HG02571 (cell line): ENCODE data around the gene GBF1.
A peak's percentile ranks its signal among the peaks of the same experiment; 100 is the strongest.
"Not testable (repeated sequence)": the region's sequence is repeated elsewhere in the genome, so short reads cannot be mapped to it uniquely, and the experiment has no call there.

ENCODE experiments used
- ATAC-seq: cut with Tn5 transposase; IDR thresholded peaks from one replicate; pipeline ENCODE4 v1.9.1; 2021; ENCODE audit warnings: mild to moderate bottlenecking, moderate library complexity; ENCODE audit not compliant: unreplicated experiment

Gene GBF1

DNA sequence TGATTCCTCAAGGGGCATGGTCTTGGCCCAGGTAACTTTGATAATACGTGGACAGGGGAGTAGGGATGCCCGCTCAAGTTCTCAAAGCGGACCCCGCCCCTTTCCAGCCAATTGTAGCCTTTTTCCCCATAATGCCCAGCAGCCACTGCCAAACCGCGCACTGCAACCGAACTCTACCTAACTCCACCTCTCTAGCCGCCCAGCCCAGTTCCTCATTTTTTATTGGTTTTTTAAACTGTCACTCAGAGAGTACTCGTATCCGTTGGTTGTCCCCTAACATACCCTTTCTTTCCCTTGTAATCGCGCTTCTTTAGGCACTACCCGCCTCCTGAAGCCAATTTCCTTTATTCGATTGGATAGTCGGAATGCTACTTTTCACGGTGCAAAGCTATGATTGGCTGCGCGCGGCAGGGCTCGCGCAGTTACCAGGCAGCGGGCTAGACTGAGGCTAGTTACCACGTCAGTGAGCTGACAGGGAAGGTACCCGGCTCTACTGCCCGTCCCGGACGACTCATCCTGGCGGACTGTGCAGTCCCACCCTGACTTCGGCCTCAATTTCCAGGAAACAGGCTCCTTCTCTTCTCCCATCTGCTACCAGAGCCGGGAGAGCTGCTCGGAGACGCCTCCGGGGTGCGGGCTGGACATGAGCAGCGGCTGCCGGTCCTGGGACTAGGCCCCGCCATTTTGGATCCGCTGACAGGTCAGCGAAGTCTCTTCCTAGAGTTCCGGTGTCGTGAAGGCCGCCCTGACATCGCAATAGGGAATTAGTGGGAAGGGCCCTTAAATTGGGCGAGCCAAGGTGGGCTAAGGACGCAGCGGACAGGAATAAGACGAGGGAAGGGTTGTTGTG is at the start of gene GBF1:
GBF1 (plus strand) TSS at position 451 of the 850 bp plus-strand sequence. CDS start 13,407 bp downstream, outside the sequence.
- ATAC-seq: peak; percentile 89

DNA sequence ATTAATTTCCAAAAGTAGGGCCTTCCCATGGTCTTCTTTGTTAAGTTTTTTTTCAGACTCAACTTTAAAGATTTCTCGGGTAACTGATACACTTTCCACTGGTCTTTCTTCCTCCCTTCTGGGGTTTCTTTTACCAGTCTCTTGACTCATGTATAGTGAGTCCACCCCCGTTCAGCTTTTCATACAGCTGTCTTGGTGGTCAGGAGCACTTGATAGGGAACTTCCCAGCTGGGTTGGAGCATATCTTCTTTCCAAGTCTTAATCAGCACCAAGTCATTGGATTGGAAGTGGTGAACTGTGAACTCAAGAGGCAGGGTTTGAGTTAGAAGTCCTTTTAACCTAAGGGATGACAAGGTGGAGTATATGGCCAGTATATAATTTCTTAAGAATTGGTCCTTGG is 48.4 kb upstream of the GBF1 start:
- ATAC-seq: no peak

DNA sequence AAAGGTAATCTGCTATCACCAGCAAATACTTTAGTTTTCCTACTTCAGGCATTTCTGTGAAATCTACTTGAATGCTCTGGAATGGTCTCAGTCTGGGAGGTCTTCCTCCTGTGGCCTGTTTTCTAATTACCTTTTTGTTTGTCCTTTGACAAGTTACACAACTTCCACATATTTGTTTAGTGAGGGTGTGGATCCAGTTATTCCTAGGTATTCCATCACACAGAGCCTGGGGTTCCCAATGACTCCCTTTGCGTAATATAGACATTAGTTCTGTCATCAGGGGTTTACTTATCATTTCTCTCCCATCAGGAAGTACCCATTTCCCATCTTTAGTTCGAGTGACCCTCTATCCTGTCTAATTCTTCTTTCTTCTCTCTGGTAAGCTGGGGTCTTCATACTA is 47.3 kb upstream of the GBF1 start:
- ATAC-seq: no peak

- ATAC-seq: no peak
Observed at GRCh38 chr10:102200751-102201640, 44.3 kb upstream of the GBF1 start.

- no peak for ATAC-seq
Observed at GRCh38 chr10:102202386-102202785, 42.9 kb upstream of the GBF1 start.

GRCh38 chr10:102208311-102209035 is 36.9 kb upstream of the GBF1 start:
- ATAC-seq: no peak

DNA sequence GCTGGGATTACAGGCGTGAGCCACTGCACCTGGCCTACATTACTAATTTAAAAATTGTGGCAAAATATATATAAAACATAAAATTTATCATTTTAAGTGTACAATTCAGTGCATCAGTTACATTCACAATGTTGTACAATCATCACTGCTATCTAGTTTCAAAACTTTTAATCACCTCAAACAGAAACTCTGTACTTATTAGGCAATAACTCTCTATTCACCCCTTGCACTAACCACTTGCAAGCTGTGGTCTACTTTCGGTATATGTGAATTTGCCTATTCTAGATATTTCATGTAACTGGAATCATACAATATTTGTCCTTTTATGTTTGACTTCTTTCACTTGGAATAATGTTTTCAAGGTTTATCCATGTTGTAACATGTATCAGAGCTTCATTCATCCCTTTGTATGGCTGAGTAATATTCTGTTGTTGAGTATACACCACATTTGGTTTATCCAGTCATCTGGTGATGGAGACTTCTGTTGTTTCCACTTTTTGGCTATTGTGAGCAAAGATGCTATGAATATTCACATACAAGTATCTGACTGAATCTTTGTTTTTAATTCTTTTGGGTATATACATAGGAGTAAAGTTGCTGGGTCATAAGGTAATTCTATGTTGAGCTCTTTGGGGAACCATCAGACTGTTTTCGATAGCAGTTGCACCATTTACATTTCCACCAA is 33.6 kb upstream of the GBF1 start:
- ATAC-seq: no peak

GRCh38 chr10:102213599-102213998 is 31.7 kb upstream of the GBF1 start:
- not testable (repeated sequence) for ATAC-seq

DNA sequence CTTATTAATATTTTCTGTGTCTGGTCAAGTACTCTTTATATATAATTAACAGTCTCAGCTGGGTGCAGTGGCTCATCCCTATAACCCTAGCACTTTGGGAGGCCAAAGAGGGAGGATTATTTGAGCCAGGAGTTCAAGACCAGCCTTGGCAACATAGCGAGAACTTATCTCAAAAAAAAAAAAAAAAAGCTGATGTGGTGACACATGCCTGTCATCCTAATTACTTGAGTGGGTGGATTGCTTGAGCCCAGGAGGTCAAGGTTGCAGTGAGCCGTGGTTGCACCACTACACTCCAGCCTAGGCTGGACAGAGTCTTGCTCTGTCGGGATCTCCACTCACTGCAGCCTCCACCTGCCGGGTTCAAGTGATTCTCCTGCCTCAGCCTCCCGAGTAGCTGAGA is 26.0 kb upstream of the GBF1 start:
- ATAC-seq: no peak

DNA sequence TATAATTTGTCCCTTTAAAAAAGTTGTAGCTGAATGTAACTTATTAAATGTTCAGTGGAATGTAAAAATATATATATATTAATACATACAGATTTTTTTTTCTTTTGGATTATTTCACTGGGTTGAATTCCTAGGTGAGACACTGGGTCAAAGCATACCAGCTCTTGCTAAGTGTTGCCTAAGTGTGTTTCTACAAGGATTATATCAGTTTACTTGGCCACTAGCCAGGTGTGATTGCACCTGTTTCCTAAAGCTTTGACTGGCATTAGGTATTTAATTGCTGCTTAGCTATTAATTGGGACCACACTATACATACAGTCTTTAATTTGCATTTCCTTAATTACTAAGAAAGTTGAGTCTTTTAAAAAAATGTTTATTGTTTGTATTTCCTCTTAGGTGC is 24.7 kb upstream of the GBF1 start:
- no peak for ATAC-seq

DNA sequence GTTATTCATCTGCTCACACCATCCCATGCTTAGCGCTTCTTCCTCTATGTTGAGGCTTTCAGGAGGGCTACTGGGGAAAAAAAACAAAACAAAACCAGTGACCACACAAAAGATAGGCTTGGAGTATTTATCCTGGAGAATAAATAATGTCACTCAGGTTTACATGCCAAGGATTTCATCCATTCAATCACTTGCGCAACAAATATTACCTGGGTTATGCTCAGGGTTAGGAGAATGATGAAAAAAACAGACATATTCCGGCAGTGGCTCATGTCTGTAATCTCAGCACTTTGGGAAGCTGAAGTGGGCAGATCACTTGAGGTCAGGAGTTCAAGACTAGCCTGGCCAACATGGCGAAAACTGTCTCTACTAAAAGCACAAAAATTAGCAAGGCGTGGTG is 22.5 kb upstream of the GBF1 start:
- no peak for ATAC-seq

DNA sequence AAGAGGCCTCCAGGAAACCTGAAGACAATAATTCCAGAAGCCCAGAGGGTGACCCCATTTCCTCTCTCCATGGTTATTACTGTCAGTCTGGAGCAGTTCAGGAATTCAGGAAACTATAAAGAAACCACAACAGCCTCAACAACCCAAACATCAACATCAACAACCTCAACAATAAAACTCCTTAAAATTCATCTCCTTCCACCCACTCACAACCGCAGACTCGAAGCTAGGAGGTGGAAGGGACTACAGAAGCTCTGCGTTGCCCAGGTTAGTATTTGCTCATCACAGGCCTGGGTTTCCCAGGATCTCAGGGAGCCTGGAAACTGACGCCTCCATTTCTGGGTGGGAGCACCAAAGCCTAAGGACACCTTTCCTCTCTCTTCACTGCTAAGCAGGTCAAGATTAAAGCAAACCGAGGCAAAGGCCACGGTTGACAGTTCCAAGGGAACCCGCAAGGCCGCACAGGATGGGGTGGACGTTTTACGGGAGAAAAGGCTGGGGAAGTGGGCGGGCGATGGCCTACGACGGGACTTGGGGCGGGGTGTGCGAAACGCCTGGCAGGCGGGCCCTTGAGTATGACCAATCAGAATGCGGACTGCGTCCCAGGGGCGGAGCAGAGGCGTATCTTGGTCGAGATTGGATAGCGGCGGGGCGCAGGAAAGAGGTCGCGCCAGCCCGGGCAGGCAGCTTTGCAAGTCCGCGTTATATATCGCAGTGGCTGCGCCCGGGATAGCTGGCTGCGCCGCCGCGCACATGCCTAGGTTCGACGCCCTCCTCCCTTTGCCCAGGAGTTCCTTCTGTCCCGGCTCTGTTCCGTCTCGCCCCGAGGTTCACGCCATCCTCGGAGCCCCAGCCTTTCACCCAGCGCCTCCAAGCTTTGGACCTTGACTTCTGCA is 19.4 kb upstream of the GBF1 start, which contains the start of gene ELOVL3:
ELOVL3 (plus strand) TSS at position 654 of the 896 bp plus-strand sequence. CDS start 250 bp downstream, outside the sequence.
- ATAC-seq: peak; percentile 82

GRCh38 chr10:102226542-102226870 is 18.8 kb upstream of the GBF1 start:
- no peak for ATAC-seq

DNA sequence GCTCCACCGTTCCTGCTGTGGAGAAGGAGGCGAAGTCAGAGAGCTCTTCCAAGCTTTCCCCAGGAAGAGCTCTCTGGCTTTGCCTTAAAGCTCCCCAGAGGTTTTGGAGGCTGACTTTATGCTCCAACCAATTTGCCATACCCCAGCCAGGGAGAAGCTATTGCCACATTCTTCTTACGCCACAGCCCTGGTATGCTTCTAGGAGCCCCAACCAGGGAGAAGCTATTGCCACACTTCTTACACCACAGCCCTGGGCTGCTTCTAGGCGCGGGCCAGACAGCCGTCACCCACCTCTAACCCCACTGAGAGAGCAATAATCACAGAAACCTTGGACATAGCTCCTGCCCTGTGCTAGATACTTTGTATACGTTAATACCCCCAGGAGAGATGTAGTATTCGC is 18.3 kb upstream of the GBF1 start:
- no peak for ATAC-seq

DNA sequence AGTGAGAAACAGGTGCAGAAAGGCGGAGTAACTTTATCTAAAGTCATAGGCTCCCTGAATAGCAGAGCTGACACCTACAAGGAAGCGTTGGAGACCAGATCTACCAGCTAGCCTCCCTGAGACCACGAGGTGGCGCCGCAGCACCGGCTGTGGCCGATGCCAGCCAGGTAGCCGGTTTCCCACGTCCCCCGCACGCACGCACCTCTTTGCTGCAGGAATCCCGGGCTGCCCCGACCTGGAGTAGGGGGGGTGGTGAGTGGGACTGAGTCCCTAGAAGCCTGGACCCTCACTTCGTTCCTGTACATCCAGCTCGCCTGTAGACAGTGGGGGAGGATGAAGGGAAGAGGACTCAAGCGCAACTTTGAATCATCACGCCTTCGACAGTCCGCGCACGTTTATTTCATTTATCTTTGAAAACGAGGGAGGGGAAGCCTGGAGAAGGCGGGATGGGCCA is 15.5 kb upstream of the GBF1 start:
- ATAC-seq: no peak

DNA sequence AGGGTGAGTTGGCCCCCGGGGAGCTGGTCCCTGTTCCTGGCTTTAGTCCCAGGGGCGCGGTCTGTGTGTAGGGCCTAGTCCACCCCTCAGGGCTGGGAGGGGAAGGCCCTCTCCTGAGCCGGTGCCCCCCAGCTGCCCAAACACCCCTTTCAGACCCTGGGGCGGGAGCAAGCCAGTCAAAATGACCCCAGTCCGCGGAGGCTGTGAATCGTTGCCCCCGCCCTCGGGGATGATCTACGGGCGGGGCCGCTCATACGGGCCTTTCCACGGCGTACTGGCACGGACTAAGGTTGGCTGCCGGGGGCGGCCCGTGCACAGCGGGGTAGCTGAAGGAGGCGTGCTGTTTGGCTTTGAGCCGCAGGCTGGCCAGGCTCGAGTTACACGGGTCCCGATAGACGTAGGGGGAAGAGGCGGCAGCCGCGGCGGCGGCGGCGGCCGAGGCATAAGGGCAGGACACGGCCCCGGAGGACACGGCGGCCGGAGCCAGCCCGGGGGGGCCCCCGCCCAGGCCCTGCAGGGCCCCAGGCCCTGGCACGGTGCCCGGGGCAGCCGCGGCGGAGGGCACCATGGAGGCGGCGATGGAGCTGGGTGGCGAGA is 15.0 kb upstream of the GBF1 start:
- ATAC-seq: no peak

DNA sequence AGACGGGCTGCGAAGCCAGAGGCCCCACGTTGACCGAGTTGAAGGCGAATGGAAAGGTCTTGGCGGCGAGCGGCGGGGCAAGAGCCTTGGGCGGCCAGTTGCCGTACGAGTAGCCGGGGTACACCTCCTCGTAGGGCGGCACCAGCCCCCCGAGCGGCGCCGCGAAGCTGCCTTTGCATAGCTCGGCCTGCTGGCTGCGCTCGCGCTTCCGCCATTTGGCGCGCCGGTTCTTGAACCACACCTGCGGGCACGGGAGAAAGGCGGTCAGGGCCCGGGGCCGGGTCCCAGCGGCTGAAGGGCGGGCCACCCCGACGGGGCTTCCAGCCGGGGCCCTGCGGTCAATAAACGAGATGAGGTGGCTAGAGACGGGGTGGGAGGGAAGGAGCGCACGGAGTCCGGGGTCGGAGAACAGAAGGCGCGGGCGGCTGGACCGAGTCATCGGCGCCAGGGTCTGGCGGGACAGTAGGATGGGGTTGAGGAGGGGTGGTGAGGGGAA is 14.4 kb upstream of the GBF1 start:
- no peak for ATAC-seq

DNA sequence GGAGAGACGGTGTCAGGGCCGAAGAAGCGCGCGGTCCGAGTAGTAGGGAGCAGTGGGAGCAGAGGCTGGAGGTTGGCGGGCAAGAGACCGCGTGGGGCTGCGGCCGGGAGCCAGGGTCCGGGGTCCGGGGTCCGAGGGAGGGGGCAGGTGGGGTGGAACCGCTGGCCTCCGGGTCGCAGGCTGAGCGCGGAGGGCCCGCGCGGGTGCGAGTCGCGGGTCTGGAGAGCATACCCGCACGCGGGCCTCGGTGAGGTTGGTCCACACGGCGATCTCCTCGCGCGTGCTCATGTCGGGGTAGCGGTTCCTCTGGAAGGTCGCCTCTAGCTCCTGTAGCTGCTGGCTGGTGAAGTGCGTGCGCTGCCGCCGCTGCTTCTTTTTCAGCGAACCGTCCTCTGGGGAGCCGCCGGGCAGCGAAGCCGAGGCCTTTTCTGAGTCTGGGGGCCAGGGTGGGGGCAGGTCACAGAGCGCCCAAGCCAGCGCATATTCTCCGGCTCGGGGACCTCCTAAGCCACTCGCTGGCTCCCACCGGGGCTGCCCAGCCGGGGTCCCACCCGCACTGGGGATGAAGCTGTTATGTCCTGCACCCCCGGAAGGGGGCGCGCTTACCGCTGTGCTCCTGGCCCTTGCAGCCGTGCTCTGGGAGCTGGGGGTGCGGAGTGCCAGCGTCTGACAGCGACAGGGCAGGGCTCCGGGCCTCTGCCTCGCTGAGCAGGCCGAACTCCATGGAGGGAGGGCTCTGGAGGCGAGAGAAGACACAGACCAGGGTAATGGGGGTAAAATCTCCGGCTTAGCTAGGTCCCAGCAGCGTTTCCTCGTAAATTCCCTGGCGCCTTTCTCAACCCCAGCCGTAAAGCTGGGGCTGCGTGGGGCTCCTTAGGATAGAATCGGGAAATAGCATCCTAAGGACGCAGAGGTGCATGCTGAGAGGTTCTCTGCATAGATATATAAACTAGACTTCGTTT is 13.7 kb upstream of the GBF1 start:
- ATAC-seq: no peak
